Loucy (cell line): ENCODE data around the gene SRC.

Experiments used
- EZH2phosphoT487 ChIP-seq: fragments of 200-600 bp; IDR thresholded peaks from 2 replicates; pipeline ENCODE4 v1.6.1; 2018; ENCODE audit warnings: antibody characterized with exemption, mild to moderate bottlenecking, moderate library complexity, borderline replicate concordance
- TF ChIP-seq, protein P1 (sequence below): fragments of 200-600 bp; sonication (generic); conservative IDR thresholded peaks from 2 replicates; pipeline ENCODE4 v1.5.1; 2014; ENCODE audit warnings: mild to moderate bottlenecking, antibody characterized with exemption, low read length

DNA sequence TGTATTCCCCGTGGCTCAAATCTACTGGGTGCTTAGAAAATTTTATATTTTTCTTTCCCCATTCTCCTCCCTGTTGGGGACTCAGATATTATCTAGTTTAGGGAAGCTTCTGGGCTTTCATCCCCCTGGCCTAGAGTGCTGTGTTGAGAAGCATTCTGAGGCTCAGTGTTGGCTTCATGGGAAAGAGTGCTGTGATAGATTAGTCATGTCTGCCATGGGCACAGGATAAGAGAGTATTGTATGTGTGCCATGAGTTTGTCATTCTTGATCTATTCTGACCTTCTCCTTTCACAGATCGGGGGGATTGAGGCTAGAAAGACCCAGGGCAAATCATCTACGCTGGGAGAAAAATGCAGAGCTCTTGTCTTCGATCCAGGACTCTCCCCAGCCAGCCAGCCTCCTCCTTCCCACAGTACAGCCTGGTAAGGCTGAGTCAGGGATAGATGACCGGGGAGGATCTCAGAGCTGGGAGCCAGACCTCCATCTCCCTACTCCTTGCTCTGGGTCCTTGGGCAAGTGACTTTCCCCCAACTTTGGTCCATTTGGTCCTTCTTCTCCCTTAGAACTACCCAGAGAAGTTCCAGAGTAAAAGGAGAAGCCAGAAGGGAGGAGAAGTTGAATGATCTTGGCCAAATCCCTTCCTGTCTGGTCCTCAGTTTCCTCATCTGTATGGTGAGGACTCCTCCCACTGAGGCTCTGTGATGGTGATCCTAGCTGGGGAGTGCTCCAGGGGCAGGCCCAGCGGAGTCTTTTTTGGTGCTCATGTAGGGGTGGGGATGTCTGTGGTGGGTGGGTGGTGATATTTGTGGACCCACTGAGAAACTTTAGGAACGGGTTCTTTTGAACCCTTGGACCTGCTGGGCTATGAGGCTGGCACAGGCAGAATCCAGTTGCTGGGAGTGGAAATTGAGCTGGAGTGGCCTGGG, 5.0 kb downstream of the SRC start:
- TF ChIP-seq, protein P1, sequence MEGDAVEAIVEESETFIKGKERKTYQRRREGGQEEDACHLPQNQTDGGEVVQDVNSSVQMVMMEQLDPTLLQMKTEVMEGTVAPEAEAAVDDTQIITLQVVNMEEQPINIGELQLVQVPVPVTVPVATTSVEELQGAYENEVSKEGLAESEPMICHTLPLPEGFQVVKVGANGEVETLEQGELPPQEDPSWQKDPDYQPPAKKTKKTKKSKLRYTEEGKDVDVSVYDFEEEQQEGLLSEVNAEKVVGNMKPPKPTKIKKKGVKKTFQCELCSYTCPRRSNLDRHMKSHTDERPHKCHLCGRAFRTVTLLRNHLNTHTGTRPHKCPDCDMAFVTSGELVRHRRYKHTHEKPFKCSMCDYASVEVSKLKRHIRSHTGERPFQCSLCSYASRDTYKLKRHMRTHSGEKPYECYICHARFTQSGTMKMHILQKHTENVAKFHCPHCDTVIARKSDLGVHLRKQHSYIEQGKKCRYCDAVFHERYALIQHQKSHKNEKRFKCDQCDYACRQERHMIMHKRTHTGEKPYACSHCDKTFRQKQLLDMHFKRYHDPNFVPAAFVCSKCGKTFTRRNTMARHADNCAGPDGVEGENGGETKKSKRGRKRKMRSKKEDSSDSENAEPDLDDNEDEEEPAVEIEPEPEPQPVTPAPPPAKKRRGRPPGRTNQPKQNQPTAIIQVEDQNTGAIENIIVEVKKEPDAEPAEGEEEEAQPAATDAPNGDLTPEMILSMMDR = no peak
- no peak for TF ChIP-seq EZH2phosphoT487
